G401 (cell line): ENCODE results near the gene KCNG4. TPM values are rescaled to one million over a fixed set of nuclear protein-coding genes. Genes with fewer than 3 reads are reported as not detected.
A peak's percentile ranks its signal among the peaks of the same experiment; 100 is the strongest.

ENCODE experiments used
- DNase-seq: peaks from one replicate; pipeline ENCODE4 v3.0.0-alpha.2; 2015; ENCODE audit warnings: low spot score
- in situ Hi-C: cut with HindIII; loops from 2 replicates; pipeline ENCODE4 v1.10.0; 2016; ENCODE audit warnings: low sequenced_read_pairs, mixed read lengths
- total RNA-seq: library from RNA; depleted of rRNA; stranded (reverse); fragments of >200 nt; shearing (Covaris generic); gene quantifications from 2 replicates; pipeline ENCODE4 v1.2.3, GENCODE V29; 2014

KCNG4 gene
- total RNA-seq, 1 experiment from 2014 or later = not detected

- in situ Hi-C loops = no loop called here
- DNase-seq = no peak
Observed at GRCh38 chr16:84195201-84196093, 44.4 kb downstream of the KCNG4 start.

- in situ Hi-C loops = no loop called here
- no peak for DNase-seq
Observed at GRCh38 chr16:84194470-84195200, 45.2 kb downstream of the KCNG4 start.

GRCh38 chr16:84194018-84194417 lies 45.8 kb downstream of the KCNG4 start:
- in situ Hi-C loops = no loop called here
- no peak for DNase-seq

GRCh38 chr16:84193480-84193879 lies 46.3 kb downstream of the KCNG4 start:
- DNase-seq = no peak
- in situ Hi-C loops = no loop called here

GRCh38 chr16:84191466-84191865 lies 48.3 kb downstream of the KCNG4 start:
- in situ Hi-C loops = no loop called here
- no peak for DNase-seq

- in situ Hi-C loops = no loop called here
- DNase-seq = no peak
Observed at GRCh38 chr16:84190731-84191388, 49.0 kb downstream of the KCNG4 start, which contains the start of gene ADAD2. Gene ADAD2 (plus strand): TSS chr16:84191157. CDS start chr16:84191231, 74 bp downstream.

GRCh38 chr16:84186685-84187437 lies 53.0 kb downstream of the KCNG4 start, which contains the start of gene TAF1C:
Gene TAF1C (minus strand): TSS chr16:84187057. CDS start chr16:84184988, 2,069 bp downstream.
- DNase-seq = peak; percentile 91
- in situ Hi-C loops = no loop called here

GRCh38 chr16:84184775-84185174 lies 55.0 kb downstream of the KCNG4 start:
- DNase-seq = no peak
- in situ Hi-C loops = no loop called here

GRCh38 chr16:84183911-84184591 lies 55.8 kb downstream of the KCNG4 start:
- in situ Hi-C loops = no loop called here
- DNase-seq = no peak

- in situ Hi-C loops = no loop called here
- no peak for DNase-seq
Observed at GRCh38 chr16:84183572-84183875, 56.3 kb downstream of the KCNG4 start.

- in situ Hi-C loops = no loop called here
- DNase-seq = no peak
Observed at GRCh38 chr16:84182680-84183571, 56.9 kb downstream of the KCNG4 start.

GRCh38 chr16:84182104-84182503 lies 57.7 kb downstream of the KCNG4 start:
- in situ Hi-C loops = no loop called here

GRCh38 chr16:84181144-84181915 lies 58.5 kb downstream of the KCNG4 start:
- no peak for DNase-seq
- in situ Hi-C loops = no loop called here

More at GRCh38 chr16:84182104-84182503, 57.7 kb downstream of the KCNG4 start:
- DNase-seq = no peak

- no peak for DNase-seq
- in situ Hi-C loops = no loop called here
Observed at GRCh38 chr16:84180519-84181140, 59.2 kb downstream of the KCNG4 start.

- in situ Hi-C loops = no loop called here
- DNase-seq = no peak
Observed at GRCh38 chr16:84179612-84180320, 60.0 kb downstream of the KCNG4 start.
